ENCODE data around the gene CTSZ.

DNA sequence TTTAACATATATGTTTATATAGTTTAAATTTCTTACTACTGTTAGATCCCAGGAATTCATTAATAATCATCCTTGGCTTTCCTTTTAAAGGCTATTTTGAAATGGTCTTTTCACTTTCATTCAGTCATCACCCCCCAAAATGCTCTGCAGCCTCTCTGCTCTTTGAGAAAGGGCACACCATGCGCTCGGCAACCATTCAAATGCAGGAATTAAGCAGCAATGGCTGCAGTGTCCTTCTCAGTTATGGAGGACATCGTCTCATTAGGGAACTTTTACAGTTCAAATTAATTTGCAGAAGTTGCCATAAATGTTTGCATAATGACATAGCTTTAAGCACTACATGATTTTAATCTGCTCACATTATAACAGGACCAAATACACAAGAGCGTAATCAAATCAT, 18.5 kb upstream of the CTSZ start:
- TF ChIP-seq POLR2A (IDR thresholded peaks at IDR 0.05; ENCODE audit: low read depth, low read length) (no peak), FOS (IDR thresholded peaks at IDR 0.05; ENCODE audit: low read depth, low read length) (no peak), SMC3 (IDR thresholded peaks at IDR 0.05; ENCODE audit: low read depth, low read length) (no peak), NFE2L2 (IDR thresholded peaks at IDR 0.05; ENCODE audit: low read depth, low read length) (no peak), RCOR1 (IDR thresholded peaks at IDR 0.05; ENCODE audit: insufficient replicate concordance, low read length) (no peak), MAFK (IDR thresholded peaks at IDR 0.05; ENCODE audit: low read depth, low read length) (no peak)
- TF ChIP-seq, protein P1, sequence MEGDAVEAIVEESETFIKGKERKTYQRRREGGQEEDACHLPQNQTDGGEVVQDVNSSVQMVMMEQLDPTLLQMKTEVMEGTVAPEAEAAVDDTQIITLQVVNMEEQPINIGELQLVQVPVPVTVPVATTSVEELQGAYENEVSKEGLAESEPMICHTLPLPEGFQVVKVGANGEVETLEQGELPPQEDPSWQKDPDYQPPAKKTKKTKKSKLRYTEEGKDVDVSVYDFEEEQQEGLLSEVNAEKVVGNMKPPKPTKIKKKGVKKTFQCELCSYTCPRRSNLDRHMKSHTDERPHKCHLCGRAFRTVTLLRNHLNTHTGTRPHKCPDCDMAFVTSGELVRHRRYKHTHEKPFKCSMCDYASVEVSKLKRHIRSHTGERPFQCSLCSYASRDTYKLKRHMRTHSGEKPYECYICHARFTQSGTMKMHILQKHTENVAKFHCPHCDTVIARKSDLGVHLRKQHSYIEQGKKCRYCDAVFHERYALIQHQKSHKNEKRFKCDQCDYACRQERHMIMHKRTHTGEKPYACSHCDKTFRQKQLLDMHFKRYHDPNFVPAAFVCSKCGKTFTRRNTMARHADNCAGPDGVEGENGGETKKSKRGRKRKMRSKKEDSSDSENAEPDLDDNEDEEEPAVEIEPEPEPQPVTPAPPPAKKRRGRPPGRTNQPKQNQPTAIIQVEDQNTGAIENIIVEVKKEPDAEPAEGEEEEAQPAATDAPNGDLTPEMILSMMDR (conservative IDR thresholded peaks at IDR 0.05; ENCODE audit: low read depth, low read length) = no peak
- TF ChIP-seq, protein P2, sequence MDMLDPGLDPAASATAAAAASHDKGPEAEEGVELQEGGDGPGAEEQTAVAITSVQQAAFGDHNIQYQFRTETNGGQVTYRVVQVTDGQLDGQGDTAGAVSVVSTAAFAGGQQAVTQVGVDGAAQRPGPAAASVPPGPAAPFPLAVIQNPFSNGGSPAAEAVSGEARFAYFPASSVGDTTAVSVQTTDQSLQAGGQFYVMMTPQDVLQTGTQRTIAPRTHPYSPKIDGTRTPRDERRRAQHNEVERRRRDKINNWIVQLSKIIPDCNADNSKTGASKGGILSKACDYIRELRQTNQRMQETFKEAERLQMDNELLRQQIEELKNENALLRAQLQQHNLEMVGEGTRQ (IDR thresholded peaks at IDR 0.05; ENCODE audit: low read depth, low read length) = no peak

Data from IMR-90 (cell line).